ENCODE measurements around the gene PPT1.

PPT1 gene

DNA sequence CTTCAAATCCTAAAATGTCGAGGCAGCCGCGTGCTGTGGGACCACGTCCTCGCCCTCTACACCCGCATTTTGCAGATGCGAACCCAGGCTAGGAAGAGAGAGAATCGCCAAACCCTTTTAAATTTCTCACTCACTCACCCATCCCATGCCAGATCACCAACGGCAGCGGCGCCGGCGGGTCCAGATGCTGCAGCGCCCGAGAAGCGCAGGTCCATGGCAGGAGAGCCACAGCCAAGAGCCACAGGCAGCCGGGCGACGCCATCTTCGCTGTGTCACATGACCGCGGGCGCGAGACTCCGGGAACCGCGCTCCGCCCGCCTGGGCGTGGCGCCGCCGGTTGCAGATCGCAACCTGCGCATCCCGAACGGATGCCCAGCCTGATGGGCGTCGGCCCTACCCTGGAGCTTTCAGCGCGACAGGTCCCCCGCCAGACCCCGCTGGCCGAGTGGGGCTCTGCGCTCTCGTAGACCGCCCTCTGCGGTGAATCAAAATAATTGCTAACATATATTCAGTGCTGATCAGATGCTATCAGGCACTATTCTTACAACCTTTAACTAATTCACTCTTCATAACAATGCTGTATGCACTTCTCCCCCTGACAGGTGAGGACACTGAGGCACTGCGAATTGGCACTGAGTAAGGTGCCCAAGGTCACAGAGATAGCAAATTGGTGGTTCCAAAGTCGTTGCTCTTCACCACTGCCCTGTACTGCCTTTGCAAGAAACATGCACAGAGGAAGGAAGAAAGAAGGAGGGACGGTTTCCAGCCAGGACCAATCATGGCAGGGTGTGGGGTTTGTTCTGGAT is at the start of gene PPT1:
Gene PPT1 (minus strand): TSS at position 276 of the 806 bp plus-strand sequence. CDS start 14 bp downstream, at position 262.
- peak; percentile 86 for DNase-seq (ENCODE audit: low read depth, low spot score)

GRCh38 chr1:40143891-40144575 is 47.0 kb upstream of the PPT1 start:
- DNase-seq (ENCODE audit: low read depth, low spot score): peak; percentile 83

DNA sequence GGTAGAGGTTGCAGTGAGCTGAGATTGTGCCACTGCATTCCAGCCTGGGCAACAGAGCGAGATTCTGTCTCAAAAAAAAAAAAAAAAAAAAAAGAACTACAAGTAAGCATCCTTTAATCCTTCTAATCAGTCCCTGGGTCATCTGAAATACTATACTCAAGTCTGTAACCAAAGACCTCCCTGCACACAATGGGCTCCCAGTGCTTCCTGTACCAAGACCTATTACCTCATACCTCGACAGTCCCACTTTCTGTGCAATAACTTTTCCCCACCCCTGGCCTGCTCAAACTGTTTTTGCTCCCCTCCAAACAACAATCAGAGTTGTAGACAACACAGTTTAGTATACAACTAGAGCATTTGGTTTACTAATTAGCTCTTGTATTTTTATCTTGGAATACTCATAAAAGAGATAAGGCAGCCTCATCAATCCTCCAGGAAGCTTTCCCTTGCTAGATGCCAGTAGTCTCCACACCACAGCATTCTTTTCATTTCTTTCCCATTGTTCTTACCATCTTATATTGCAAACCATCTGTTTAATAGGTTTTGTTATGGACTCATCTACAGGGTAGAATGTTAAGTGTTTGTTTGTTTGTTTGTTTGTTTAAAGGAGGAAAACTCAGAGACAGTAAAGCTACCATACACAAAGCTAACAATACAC is 45.0 kb upstream of the PPT1 start:
- DNase-seq (ENCODE audit: low read depth, low spot score): peak; percentile 11

DNA sequence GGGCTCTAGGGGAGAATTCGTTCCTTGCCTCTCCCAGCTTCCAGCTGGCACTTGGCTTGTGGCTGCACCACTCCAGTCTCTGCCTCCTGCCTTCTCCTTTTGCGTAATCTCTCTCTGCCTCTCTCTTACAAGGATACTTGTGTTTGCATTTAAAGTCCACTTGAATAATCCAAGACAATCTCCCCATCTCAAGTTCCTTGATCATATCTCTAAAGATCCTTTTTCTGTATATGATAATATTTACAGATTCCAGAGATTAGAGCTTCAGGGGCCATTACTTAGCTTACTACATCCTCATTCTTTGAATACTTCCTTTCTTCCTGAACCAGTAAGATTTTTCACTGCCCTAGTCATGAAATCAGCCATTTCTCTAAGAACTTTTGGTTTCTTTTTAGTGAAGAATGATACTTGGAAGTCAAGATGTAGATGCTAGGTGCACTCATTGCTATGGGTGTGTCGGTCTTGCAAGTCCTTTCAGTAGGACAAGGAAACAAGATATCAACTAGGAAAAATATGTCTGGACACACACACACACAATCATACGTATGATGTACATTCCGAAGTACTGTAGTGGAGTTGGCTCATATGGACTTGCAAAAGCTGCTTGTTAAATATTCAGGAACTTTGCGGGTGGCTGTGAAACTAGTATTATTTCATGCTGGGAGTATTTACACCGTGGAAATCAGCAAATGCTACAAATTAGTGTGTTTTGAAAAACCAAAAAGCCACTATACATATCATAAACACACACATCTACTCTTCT is 43.3 kb upstream of the PPT1 start:
- DNase-seq (ENCODE audit: low read depth, low spot score): peak; percentile 13

GRCh38 chr1:40133839-40134238 is 36.8 kb upstream of the PPT1 start:
- DNase-seq (ENCODE audit: low read depth, low spot score): no peak

- no peak for DNase-seq (ENCODE audit: low read depth, low spot score)
Observed at GRCh38 chr1:40133312-40133665, 36.2 kb upstream of the PPT1 start.

GRCh38 chr1:40132383-40133311 is 35.6 kb upstream of the PPT1 start:
- peak; percentile 34 for DNase-seq (ENCODE audit: low read depth, low spot score)

GRCh38 chr1:40130892-40131291 is 33.8 kb upstream of the PPT1 start:
- DNase-seq (ENCODE audit: low read depth, low spot score): no peak

DNA sequence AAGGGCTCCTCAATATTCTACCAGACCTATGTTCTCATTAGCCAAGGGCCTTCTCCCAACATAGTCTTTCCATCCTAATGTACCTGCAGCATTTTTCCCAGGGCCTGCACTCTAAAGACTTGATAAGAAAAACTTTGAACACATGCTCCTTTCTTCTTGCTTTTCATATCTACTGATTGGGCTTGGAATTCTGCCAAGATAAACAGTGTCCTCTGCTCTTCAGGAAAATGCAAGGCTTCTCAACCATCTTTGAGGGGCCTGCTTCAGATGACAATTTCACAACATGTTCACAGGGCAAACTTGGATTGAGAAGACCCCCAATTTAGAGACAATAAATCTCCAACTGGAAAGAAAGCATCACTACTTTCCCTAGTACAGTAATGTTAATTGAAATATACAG is 25.8 kb upstream of the PPT1 start:
- no peak for DNase-seq (ENCODE audit: low read depth, low spot score)

GRCh38 chr1:40120128-40120527 is 23.1 kb upstream of the PPT1 start:
- DNase-seq (ENCODE audit: low read depth, low spot score): no peak

DNA sequence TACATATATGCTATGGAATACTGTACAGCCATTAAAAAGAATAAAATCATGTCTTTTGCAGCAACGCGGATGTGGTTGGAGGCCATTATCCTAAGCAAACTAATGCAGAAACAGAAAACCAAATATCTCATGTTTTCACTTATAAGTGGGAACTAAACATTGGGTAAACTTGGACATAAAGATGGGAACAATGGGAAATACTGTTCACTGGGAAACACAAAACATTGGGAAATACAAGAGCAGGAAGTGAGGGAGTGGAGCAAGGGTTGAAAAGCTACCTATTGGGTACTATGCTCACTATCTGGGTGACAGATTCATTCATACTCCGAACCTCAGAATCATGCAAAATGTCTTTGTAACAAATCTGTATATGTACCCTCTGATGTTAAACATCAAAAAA is 17.3 kb upstream of the PPT1 start:
- no peak for DNase-seq (ENCODE audit: low read depth, low spot score)

GRCh38 chr1:40110389-40110788 is 13.3 kb upstream of the PPT1 start:
- no peak for DNase-seq (ENCODE audit: low read depth, low spot score)

DNA sequence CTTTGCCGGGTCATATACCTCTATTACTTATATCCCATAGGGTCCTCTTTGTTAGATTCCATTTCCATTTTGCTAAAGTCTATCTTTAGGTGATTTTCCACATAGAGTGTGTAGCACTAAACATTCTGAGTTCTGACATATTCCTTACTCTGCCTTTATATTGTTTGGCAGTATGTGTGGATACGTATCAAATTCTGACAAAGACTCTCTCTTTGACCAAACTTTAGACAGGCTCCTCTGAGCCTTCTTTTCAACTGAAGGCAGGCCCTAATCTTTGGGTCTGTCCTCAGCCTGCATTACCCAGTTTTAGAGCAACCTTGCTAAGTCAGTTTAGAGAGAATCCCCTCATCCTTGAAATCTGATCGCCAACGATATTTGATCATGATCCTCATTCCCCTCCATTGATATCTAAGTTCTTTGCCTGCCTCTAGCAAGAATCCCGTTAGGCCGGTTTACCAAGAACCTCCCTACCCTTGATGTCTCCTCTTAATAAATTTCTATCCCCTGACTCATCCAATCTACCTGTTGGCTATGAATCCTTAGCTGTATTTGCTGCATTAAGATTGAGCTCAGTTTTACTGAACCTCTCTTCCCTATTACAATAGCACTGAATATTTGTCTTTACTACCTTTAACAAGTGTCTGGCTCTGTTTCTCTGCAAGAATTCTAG is 10.4 kb upstream of the PPT1 start:
- DNase-seq (ENCODE audit: low read depth, low spot score): no peak

- DNase-seq (ENCODE audit: low read depth, low spot score): no peak
Observed at GRCh38 chr1:40105028-40105427, 8.0 kb upstream of the PPT1 start.

DNA sequence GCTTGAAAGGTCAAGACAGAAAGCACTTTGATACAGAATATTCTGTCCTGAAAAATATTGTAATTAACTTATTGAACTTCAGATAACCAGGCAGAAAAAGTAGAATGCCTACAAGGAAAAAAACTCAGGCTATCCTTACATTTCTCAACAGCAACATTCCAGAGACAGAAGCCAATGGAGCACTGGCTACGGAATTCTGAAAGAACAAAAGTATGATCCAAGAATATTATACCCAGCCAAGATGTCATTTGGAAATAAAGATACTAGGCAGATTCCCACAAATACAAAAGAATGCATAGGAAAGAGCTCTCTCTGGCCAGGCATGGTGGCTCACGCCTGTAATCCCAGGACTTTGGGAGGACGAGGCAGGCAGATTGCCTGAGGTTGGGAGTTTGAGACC is 5.8 kb upstream of the PPT1 start:
- no peak for DNase-seq (ENCODE audit: low read depth, low spot score)

DNA sequence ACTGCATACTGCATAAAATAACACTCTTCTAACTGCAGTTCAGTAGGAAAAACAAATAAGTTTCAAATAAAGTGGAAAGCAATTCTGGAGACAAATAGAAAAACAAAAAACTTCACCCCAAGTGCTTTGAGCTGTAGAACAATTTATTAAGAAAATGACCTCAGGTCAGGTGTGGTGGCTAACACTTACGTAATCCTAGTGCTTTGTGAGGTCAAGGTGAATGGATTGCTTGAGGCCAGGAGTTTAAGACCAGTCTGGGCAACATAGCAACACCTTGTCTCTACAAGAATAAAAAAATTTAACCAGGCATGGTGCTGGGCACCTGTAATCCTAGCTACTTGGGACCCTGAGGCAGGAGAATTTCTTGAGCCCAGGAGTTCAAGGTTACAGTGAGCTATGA is 5.0 kb upstream of the PPT1 start:
- no peak for DNase-seq (ENCODE audit: low read depth, low spot score)

DNA sequence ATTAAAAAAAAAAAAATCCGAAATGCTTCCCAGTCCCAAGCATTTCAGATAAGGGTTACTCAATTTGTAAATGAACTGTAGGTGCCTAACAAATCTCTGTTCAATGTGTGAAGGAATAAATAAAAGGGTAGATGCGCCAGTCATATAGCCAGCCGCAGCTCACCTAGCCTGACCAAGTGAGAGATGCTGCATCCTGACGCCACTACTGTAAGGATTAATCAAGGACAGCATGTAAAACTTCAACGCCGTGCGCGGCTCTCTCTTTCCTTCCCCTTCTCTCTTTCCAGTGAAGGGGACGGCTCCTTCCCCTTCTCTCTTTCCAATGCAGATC is 441 bp downstream of the PPT1 start:
- DNase-seq (ENCODE audit: low read depth, low spot score): no peak

- no peak for DNase-seq (ENCODE audit: low read depth, low spot score)
Observed at GRCh38 chr1:40095806-40096205, 1.2 kb downstream of the PPT1 start.

GRCh38 chr1:40094466-40095110 is 2.5 kb downstream of the PPT1 start:
- no peak for DNase-seq (ENCODE audit: low read depth, low spot score)

Data from astrocyte of the hippocampus (primary cell).